ENCODE data around the gene MICA.
"Not testable (repeated sequence)": the region's sequence is repeated elsewhere in the genome, so short reads cannot be mapped to it uniquely, and the experiment has no call there.

MICA gene

GRCh38 chr6:31446481-31446880 is 43.1 kb downstream of the MICA start:
- Histone ChIP-seq H3K4me3 (ENCODE audit: insufficient read depth, low read length, poor library complexity, severe bottlenecking) (no peak overlapping the region), H4K20me1 (ENCODE audit: low read depth, low read length) (no peaks in the 10 kb centered on the region), H2AFZ (ENCODE audit: low read depth, low read length, severe bottlenecking) (no peak overlapping the region), H3K27me3 (ENCODE audit: low read length) (no peaks in the 10 kb centered on the region), H3K36me3 (ENCODE audit: low read length) (no peaks in the 10 kb centered on the region), H3K27ac (ENCODE audit: low read depth, low read length) (no peak overlapping the region), H3K9me3 (ENCODE audit: insufficient read depth, low read length) (no peaks in the 10 kb centered on the region), H3K9me2 (replicated peaks; ENCODE audit: insufficient read depth, low read length) (no peaks in the 10 kb centered on the region), H3K79me2 (ENCODE audit: insufficient read depth, low read length) (no peaks in the 10 kb centered on the region), H3F3A (ENCODE audit: insufficient read depth) (no peaks in the 10 kb centered on the region), H3K9ac (ENCODE audit: low read length) (no peak overlapping the region), H3K4me2 (ENCODE audit: low read depth, low read length, poor library complexity, severe bottlenecking) (no peak overlapping the region)
- TF ChIP-seq EZH2phosphoT487 (conservative IDR thresholded peaks at IDR 0.05; ENCODE audit: low read length) (no peak), CTCF (IDR thresholded peaks at IDR 0.05; ENCODE audit: insufficient read depth, low read length, poor library complexity, severe bottlenecking) (no peak)

- H3K79me2 ChIP-seq (ENCODE audit: insufficient read depth, low read length); H3K4me2 ChIP-seq (ENCODE audit: low read depth, low read length, poor library complexity, severe bottlenecking); H3K27ac ChIP-seq (ENCODE audit: low read depth, low read length); H2AFZ ChIP-seq (ENCODE audit: low read depth, low read length, severe bottlenecking); H4K20me1 ChIP-seq (ENCODE audit: low read depth, low read length); H3K36me3 ChIP-seq (ENCODE audit: low read length); H3F3A ChIP-seq (ENCODE audit: insufficient read depth); H3K9me3 ChIP-seq (ENCODE audit: insufficient read depth, low read length); H3K27me3 ChIP-seq (ENCODE audit: low read length); H3K9me2 ChIP-seq (replicated peaks; ENCODE audit: insufficient read depth, low read length); H3K4me3 ChIP-seq (ENCODE audit: insufficient read depth, low read length, poor library complexity, severe bottlenecking); H3K9ac ChIP-seq (ENCODE audit: low read length): not testable (repeated sequence)
Measured at GRCh38 chr6:31446999-31447789, 43.8 kb downstream of the MICA start.

- H3K27me3 ChIP-seq (ENCODE audit: low read length) = no peaks in the 10 kb centered on the region
- no peak overlapping the region for H3K4me2 ChIP-seq (ENCODE audit: low read depth, low read length, poor library complexity, severe bottlenecking)
- H4K20me1 ChIP-seq (ENCODE audit: low read depth, low read length) = no peaks in the 10 kb centered on the region
- no peak overlapping the region for H2AFZ ChIP-seq (ENCODE audit: low read depth, low read length, severe bottlenecking)
- no peaks in the 10 kb centered on the region for H3K9me2 ChIP-seq (replicated peaks; ENCODE audit: insufficient read depth, low read length)
- TF ChIP-seq CTCF (IDR thresholded peaks at IDR 0.05; ENCODE audit: insufficient read depth, low read length, poor library complexity, severe bottlenecking) (no peak), EZH2phosphoT487 (conservative IDR thresholded peaks at IDR 0.05; ENCODE audit: low read length) (no peak)
- H3K36me3 ChIP-seq (ENCODE audit: low read length) = no peaks in the 10 kb centered on the region
- no peaks in the 10 kb centered on the region for H3K9me3 ChIP-seq (ENCODE audit: insufficient read depth, low read length)
- no peaks in the 10 kb centered on the region for H3F3A ChIP-seq (ENCODE audit: insufficient read depth)
- H3K27ac ChIP-seq (ENCODE audit: low read depth, low read length) = no peak overlapping the region
- no peaks in the 10 kb centered on the region for H3K79me2 ChIP-seq (ENCODE audit: insufficient read depth, low read length)
- H3K9ac ChIP-seq (ENCODE audit: low read length) = no peak overlapping the region
- no peak overlapping the region for H3K4me3 ChIP-seq (ENCODE audit: insufficient read depth, low read length, poor library complexity, severe bottlenecking)
Measured at GRCh38 chr6:31450751-31451150, 47.4 kb downstream of the MICA start.

GRCh38 chr6:31452859-31453258 is 49.5 kb downstream of the MICA start:
- H3K79me2 ChIP-seq (ENCODE audit: insufficient read depth, low read length) = no peaks in the 10 kb centered on the region
- H4K20me1 ChIP-seq (ENCODE audit: low read depth, low read length) = no peaks in the 10 kb centered on the region
- H3K36me3 ChIP-seq (ENCODE audit: low read length) = no peaks in the 10 kb centered on the region
- no peak for TF ChIP-seq EZH2phosphoT487 (conservative IDR thresholded peaks at IDR 0.05; ENCODE audit: low read length)
- TF ChIP-seq CTCF (IDR thresholded peaks at IDR 0.05; ENCODE audit: insufficient read depth, low read length, poor library complexity, severe bottlenecking) = no peak
- H3K9ac ChIP-seq (ENCODE audit: low read length) = no peak overlapping the region
- 0 out of 2 replicates have a peak, but pooled peaks cover 3% of the 10 kb centered on the region for H3K27me3 ChIP-seq (ENCODE audit: low read length)
- no peaks in the 10 kb centered on the region for H3K9me3 ChIP-seq (ENCODE audit: insufficient read depth, low read length)
- H3K4me2 ChIP-seq (ENCODE audit: low read depth, low read length, poor library complexity, severe bottlenecking) = no peak overlapping the region
- H3K27ac ChIP-seq (ENCODE audit: low read depth, low read length) = no peak overlapping the region
- H3F3A ChIP-seq (ENCODE audit: insufficient read depth) = no peaks in the 10 kb centered on the region
- H3K9me2 ChIP-seq (replicated peaks; ENCODE audit: insufficient read depth, low read length) = no peaks in the 10 kb centered on the region
- H3K4me3 ChIP-seq (ENCODE audit: insufficient read depth, low read length, poor library complexity, severe bottlenecking) = no peak overlapping the region
- H2AFZ ChIP-seq (ENCODE audit: low read depth, low read length, severe bottlenecking) = no peak overlapping the region
